ENCODE measurements around the gene HAO1. TPM values are rescaled to one million over a fixed set of nuclear protein-coding genes. Genes with fewer than 3 reads are reported as not detected.
A peak's percentile ranks its signal among the peaks of the same experiment; 100 is the strongest.

Gene HAO1
- not detected for total RNA-seq
- polyA plus RNA-seq, result not detected
- long read RNA-seq, donor 1, result 0 reads
- long read RNA-seq, donor 2, result 0 reads
- long read RNA-seq, donor 3, result 0 reads
- long read RNA-seq, donor 4, result 0 reads
- long read RNA-seq, donor 5, result 0 reads

DNA sequence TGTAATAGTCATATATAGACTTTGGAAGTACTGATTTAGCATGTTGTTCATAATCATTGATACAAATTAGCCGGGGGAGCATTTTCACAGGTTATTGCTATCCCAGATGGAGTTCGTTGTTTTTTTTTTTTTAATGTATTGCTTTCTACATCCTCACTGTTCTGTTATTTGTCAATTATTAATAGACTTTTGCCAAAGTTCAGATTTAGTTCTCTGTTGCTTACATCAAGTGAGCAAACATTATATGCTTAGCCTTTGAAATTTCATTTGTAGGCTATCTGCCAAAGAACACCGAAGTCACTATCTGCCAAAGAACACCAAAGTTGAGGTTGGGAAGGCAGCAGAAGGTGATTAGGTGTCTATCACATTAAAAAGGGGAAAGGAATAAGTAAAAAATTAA, at the start of gene HAO1:
Gene HAO1, minus strand, starts transcription at position 118 of the 400 bp plus-strand sequence. Its CDS starts 36 bp downstream, at position 82.
- DNase-seq, result no peak
- no peaks in the 10 kb centered on the region for H3K36me3 ChIP-seq (ENCODE audit: control insufficient read depth in 4 of 4, insufficient read depth in 4 of 4, low read length in 4 of 4)
- H3K27ac ChIP-seq (ENCODE audit: low read depth in 1 of 2, low read length in 1 of 2), result no peak within 1 kb of the TSS
- TF ChIP-seq, protein P1, sequence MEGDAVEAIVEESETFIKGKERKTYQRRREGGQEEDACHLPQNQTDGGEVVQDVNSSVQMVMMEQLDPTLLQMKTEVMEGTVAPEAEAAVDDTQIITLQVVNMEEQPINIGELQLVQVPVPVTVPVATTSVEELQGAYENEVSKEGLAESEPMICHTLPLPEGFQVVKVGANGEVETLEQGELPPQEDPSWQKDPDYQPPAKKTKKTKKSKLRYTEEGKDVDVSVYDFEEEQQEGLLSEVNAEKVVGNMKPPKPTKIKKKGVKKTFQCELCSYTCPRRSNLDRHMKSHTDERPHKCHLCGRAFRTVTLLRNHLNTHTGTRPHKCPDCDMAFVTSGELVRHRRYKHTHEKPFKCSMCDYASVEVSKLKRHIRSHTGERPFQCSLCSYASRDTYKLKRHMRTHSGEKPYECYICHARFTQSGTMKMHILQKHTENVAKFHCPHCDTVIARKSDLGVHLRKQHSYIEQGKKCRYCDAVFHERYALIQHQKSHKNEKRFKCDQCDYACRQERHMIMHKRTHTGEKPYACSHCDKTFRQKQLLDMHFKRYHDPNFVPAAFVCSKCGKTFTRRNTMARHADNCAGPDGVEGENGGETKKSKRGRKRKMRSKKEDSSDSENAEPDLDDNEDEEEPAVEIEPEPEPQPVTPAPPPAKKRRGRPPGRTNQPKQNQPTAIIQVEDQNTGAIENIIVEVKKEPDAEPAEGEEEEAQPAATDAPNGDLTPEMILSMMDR (IDR thresholded peaks at IDR 0.05; ENCODE audit: control extremely low read depth, extremely low read depth), result no peak
- H3K9ac ChIP-seq (ENCODE audit: insufficient read depth in 1 of 2, low read length in 2 of 2), result no peak within 1 kb of the TSS
- no peaks in the 10 kb centered on the region for H3K9me3 ChIP-seq (ENCODE audit: control insufficient read depth in 4 of 4, insufficient read depth in 3 of 4, low read length in 3 of 4)
- no peaks in the 10 kb centered on the region for H3K27me3 ChIP-seq (ENCODE audit: control insufficient read depth in 3 of 3, insufficient read depth in 3 of 3, low read length in 2 of 3)
- 78 to 91% methylated on average over 3 of the region's 3 CpGs for WGBS, 2 donors
- H3K4me1 ChIP-seq (ENCODE audit: control insufficient read depth in 5 of 5, insufficient read depth in 5 of 5, low read length in 5 of 5), result peaks cover 0 to 9% (median 0%) of the 10 kb centered on the region in 5 donors
- no peak for ATAC-seq (ENCODE audit: insufficient read depth, low FRiP score)
- H3K4me3 ChIP-seq, result no peak within 1 kb of the TSS

- Histone ChIP-seq H3K27ac (ENCODE audit: low read depth in 1 of 2, low read length in 1 of 2) (no peak overlapping the region), H3K36me3 (ENCODE audit: control insufficient read depth in 4 of 4, insufficient read depth in 4 of 4, low read length in 4 of 4) (peaks cover 1 to 17% (median 9%) of the 10 kb centered on the region in 4 donors), H3K4me3 (no peak overlapping the region), H3K9ac (ENCODE audit: insufficient read depth in 1 of 2, low read length in 2 of 2) (no peak overlapping the region), H3K4me1 (ENCODE audit: control insufficient read depth in 5 of 5, insufficient read depth in 5 of 5, low read length in 5 of 5) (no peaks in the 10 kb centered on the region), H3K9me3 (ENCODE audit: control insufficient read depth in 4 of 4, insufficient read depth in 3 of 4, low read length in 3 of 4) (peaks cover 0 to 4% (median 1%) of the 10 kb centered on the region in 4 donors), H3K27me3 (ENCODE audit: control insufficient read depth in 3 of 3, insufficient read depth in 3 of 3, low read length in 2 of 3) (no peaks in the 10 kb centered on the region)
- TF ChIP-seq, protein P1 (IDR thresholded peaks at IDR 0.05; ENCODE audit: control extremely low read depth, extremely low read depth), result no peak
- DNase-seq (peak in 1 of 3 donors; percentile 18), ATAC-seq (ENCODE audit: insufficient read depth, low FRiP score) (no peak)
- 26 to 46% methylated on average over 1 of the region's 1 CpG for WGBS, 2 donors
Observed at GRCh38 chr20:7989379-7989778, 49.1 kb upstream of the HAO1 start.

GRCh38 chr20:7985916-7986315, 45.7 kb upstream of the HAO1 start:
- TF ChIP-seq, protein P1 (IDR thresholded peaks at IDR 0.05; ENCODE audit: control extremely low read depth, extremely low read depth), result no peak
- Histone ChIP-seq H3K9ac (ENCODE audit: insufficient read depth in 1 of 2, low read length in 2 of 2) (no peak overlapping the region), H3K27me3 (ENCODE audit: control insufficient read depth in 3 of 3, insufficient read depth in 3 of 3, low read length in 2 of 3) (no peaks in the 10 kb centered on the region), H3K9me3 (ENCODE audit: control insufficient read depth in 4 of 4, insufficient read depth in 3 of 4, low read length in 3 of 4) (no peaks in the 10 kb centered on the region), H3K4me1 (ENCODE audit: control insufficient read depth in 5 of 5, insufficient read depth in 5 of 5, low read length in 5 of 5) (no peaks in the 10 kb centered on the region), H3K27ac (ENCODE audit: low read depth in 1 of 2, low read length in 1 of 2) (no peak overlapping the region), H3K36me3 (ENCODE audit: control insufficient read depth in 4 of 4, insufficient read depth in 4 of 4, low read length in 4 of 4) (peaks cover 10 to 20% (median 12%) of the 10 kb centered on the region in 4 donors), H3K4me3 (no peak overlapping the region)
- no peak for DNase-seq
- 93 to 96% methylated on average over 4 of the region's 4 CpGs for WGBS, 2 donors
- ATAC-seq (ENCODE audit: insufficient read depth, low FRiP score), result no peak

GRCh38 chr20:7984192-7984591, 43.9 kb upstream of the HAO1 start:
- TF ChIP-seq, protein P1 (IDR thresholded peaks at IDR 0.05; ENCODE audit: control extremely low read depth, extremely low read depth), result no peak
- no peak overlapping the region for H3K27ac ChIP-seq (ENCODE audit: low read depth in 1 of 2, low read length in 1 of 2)

More at GRCh38 chr20:7984192-7984591, 43.9 kb upstream of the HAO1 start:
- Histone ChIP-seq H3K9ac (ENCODE audit: insufficient read depth in 1 of 2, low read length in 2 of 2) (no peak overlapping the region), H3K4me3 (no peak overlapping the region), H3K9me3 (ENCODE audit: control insufficient read depth in 4 of 4, insufficient read depth in 3 of 4, low read length in 3 of 4) (no peaks in the 10 kb centered on the region), H3K27me3 (ENCODE audit: control insufficient read depth in 3 of 3, insufficient read depth in 3 of 3, low read length in 2 of 3) (no peaks in the 10 kb centered on the region), H3K36me3 (ENCODE audit: control insufficient read depth in 4 of 4, insufficient read depth in 4 of 4, low read length in 4 of 4) (peaks cover 8 to 20% (median 12%) of the 10 kb centered on the region in 4 donors), H3K4me1 (ENCODE audit: control insufficient read depth in 5 of 5, insufficient read depth in 5 of 5, low read length in 5 of 5) (no peaks in the 10 kb centered on the region)
- DNase-seq, result no peak
- no peak for ATAC-seq (ENCODE audit: insufficient read depth, low FRiP score)
- WGBS, 2 donors, result 98 to 100% methylated on average over 2 of the region's 2 CpGs
